ENCODE data around the gene ATP2B3. TPM values are rescaled to one million over a fixed set of nuclear protein-coding genes. Genes with fewer than 3 reads are reported as not detected.

Gene ATP2B3
- total and polyA plus RNA-seq, 11 donors = 0.12 TPM; not detected in 10

GRCh38 chrX:153487590-153488071 is 29.8 kb upstream of the ATP2B3 start:
- 55 to 76% (median 68%) methylated on average over 7 to 11 of the region's 11 CpGs for WGBS, 4 donors
- ATAC-seq (peak in 3 of 4 donors; percentile 10 to 18 (median 17)), DNase-seq (peak in 1 of 5 donors; percentile 66)
- Histone ChIP-seq H3K27ac (peak overlapping the region in 11 of 12 donors; percentile 23 to 87 (median 58)), H3K36me3 (no peaks in the 10 kb centered on the region), H3K4me1 (peaks cover 0 to 25% (median 11%) of the 10 kb centered on the region in 12 donors), H3K4me3 (no peak overlapping the region), H3K27me3 (no peaks in the 10 kb centered on the region), H3K9me3 (no peaks in the 10 kb centered on the region)
- intact Hi-C loops (cut with DNase I) = no loop called here
- no peak for TF ChIP-seq POLR2A (IDR thresholded peaks at IDR 0.05)
- TF ChIP-seq CTCF (IDR thresholded peaks at IDR 0.05) = no peak

- TF ChIP-seq POLR2A (IDR thresholded peaks at IDR 0.05) = no peak
- no peak for TF ChIP-seq CTCF (IDR thresholded peaks at IDR 0.05)
- intact Hi-C loops (cut with DNase I) = no loop called here
- DNase-seq (peak; percentile 71 to 77 (median 73)), ATAC-seq (peak; percentile 38 to 83 (median 67))
- peaks cover 0 to 25% (median 11%) of the 10 kb centered on the region in 12 donors for H3K4me1 ChIP-seq
- no peaks in the 10 kb centered on the region for H3K9me3 ChIP-seq
- H3K27me3 ChIP-seq = no peaks in the 10 kb centered on the region
- H3K4me3 ChIP-seq = peak overlapping the region in 1 of 12 donors; percentile 10
- 40 to 71% (median 62%) methylated on average over 15 to 27 of the region's 27 CpGs for WGBS, 4 donors
- H3K36me3 ChIP-seq = no peaks in the 10 kb centered on the region
- peak overlapping the region in 11 of 12 donors; percentile 23 to 87 (median 58) for H3K27ac ChIP-seq
Measured at GRCh38 chrX:153488231-153488914, 29.1 kb upstream of the ATP2B3 start.

GRCh38 chrX:153490217-153490930 is 27.1 kb upstream of the ATP2B3 start:
- TF ChIP-seq CTCF (IDR thresholded peaks at IDR 0.05) (no peak), POLR2A (IDR thresholded peaks at IDR 0.05) (no peak)
- H3K9me3 ChIP-seq = no peaks in the 10 kb centered on the region
- H3K4me3 ChIP-seq = no peak overlapping the region
- intact Hi-C loops (cut with DNase I) = no loop called here
- ATAC-seq (no peak), DNase-seq (no peak)
- peak overlapping the region in 1 of 12 donors; percentile 68 for H3K27ac ChIP-seq
- H3K27me3 ChIP-seq = peaks cover 0 to under 1% (median 0%) of the 10 kb centered on the region in 9 donors
- H3K4me1 ChIP-seq = peaks cover 0 to 33% (median 11%) of the 10 kb centered on the region in 12 donors
- no peaks in the 10 kb centered on the region for H3K36me3 ChIP-seq
- 81 to 85% (median 82%) methylated on average over 14 to 20 of the region's 20 CpGs for WGBS, 4 donors

- Histone ChIP-seq H3K4me1 (peaks cover 0 to 33% (median 11%) of the 10 kb centered on the region in 12 donors), H3K36me3 (no peaks in the 10 kb centered on the region), H3K9me3 (no peaks in the 10 kb centered on the region), H3K27ac (peak overlapping the region in 5 of 12 donors; percentile 29 to 68 (median 50)), H3K27me3 (peaks cover 0 to 11% (median 0%) of the 10 kb centered on the region in 9 donors), H3K4me3 (no peak overlapping the region)
- WGBS, 4 donors = 57 to 69% (median 64%) methylated on average over 8 to 10 of the region's 10 CpGs
- DNase-seq (no peak), ATAC-seq (no peak)
- TF ChIP-seq POLR2A (IDR thresholded peaks at IDR 0.05) (no peak), CTCF (IDR thresholded peaks at IDR 0.05) (no peak)
- intact Hi-C loops (cut with DNase I) = no loop called here
Measured at GRCh38 chrX:153491351-153491914, 26.0 kb upstream of the ATP2B3 start.

Measured in heart left ventricle (tissue), 16 donors.